Activated naive CD4-positive, alpha-beta T cell treated with anti-CD3 and anti-CD28 coated beads, Interleukin-2, amount 10 ng/mL, durations not matched to agents 7 days and 5 days (primary cell): ENCODE data around the gene USP53.
"Not testable (repeated sequence)": the region's sequence is repeated elsewhere in the genome, so short reads cannot be mapped to it uniquely, and the experiment has no call there.

Experiments
- CTCF ChIA-PET: fragments of 350-600 bp; sonication (Branson Sonifier 250); formaldehyde crosslinking; loops from one replicate; lab custom pipeline; 2021; ENCODE audit warnings: antibody characterized with exemption; lab: Charles Lee
- DNase-seq: peaks from one replicate; pipeline ENCODE4 v3.0.0-alpha.2; 2020
- H3K27ac Mint-ChIP-seq: one replicate; pipeline ENCODE4 v1.8.0; 2021; ENCODE audit warnings: mild to moderate bottlenecking, moderate library complexity, mixed read lengths
- H3K27me3 Mint-ChIP-seq: one replicate; pipeline ENCODE4 v1.8.0; 2021; ENCODE audit warnings: mild to moderate bottlenecking, mixed read lengths
- H3K36me3 Mint-ChIP-seq: one replicate; pipeline ENCODE4 v1.8.0; 2021; ENCODE audit warnings: mixed read lengths
- H3K4me1 Mint-ChIP-seq: one replicate; pipeline ENCODE4 v1.8.0; 2021; ENCODE audit warnings: mixed read lengths
- H3K4me3 Mint-ChIP-seq: one replicate; pipeline ENCODE4 v1.8.0; 2021; ENCODE audit warnings: mild to moderate bottlenecking, moderate library complexity, mixed read lengths
- H3K9me3 Mint-ChIP-seq: one replicate; pipeline ENCODE4 v1.8.0; 2021; ENCODE audit warnings: mixed read lengths

USP53 gene

DNA sequence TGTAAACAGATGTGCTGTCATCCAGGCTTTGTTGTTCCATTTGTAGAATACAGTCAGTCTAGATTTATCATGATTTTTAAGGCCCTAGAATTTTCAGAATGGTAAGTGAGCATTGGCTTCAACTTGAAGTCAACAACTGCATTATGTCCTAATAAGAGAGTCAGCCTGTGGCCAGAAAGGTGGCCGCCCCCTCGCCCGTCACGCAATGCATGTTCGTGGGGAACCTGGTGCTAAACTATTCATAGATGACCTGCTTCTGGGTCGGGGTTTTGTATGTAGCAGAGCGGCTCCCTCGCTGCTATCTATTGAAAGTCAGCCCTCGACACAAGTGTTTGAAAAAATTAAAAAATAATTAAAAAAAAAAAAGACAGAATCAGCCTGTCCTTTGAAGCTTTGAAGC, 24.7 kb downstream of the USP53 start:
- Mint-ChIP-seq H3K4me3 (no peak overlapping the region), H3K9me3 (peaks cover 1% of the 10 kb centered on the region), H3K27me3 (no peaks in the 10 kb centered on the region), H3K4me1 (peaks cover 35% of the 10 kb centered on the region), H3K27ac (no peak overlapping the region), H3K36me3 (peaks cover 20% of the 10 kb centered on the region)
- CTCF ChIA-PET: interaction anchor here (1.2 kb wide), 1 partner anchor 24 kb away, joined by 3 read pairs; no protein-coding TSS in a partner anchor
- no peak for DNase-seq

DNA sequence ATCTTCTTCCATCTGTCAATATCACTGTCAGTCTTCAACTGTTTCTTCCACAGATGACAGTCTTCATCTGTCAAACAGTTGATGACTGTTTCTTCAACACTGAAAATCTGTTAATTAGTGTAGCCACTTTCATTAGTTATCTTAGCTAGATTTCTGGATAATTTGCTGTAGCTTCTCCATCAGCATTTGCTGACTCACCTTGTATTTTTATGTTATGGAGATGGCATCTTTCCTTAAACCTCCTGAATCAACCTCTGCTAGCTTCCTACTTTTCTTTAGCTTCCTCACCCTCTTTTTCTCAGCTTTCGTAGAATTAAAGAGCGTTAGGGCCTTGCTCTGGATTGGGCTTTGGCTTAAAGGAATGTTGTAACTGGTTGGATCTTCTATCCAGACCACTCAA, 25.1 kb downstream of the USP53 start:
- Mint-ChIP-seq H3K36me3 (peaks cover 18% of the 10 kb centered on the region), H3K27ac (peak overlapping the region; percentile 60), H3K9me3 (no peaks in the 10 kb centered on the region), H3K4me1 (peaks cover 35% of the 10 kb centered on the region), H3K27me3 (no peaks in the 10 kb centered on the region), H3K4me3 (no peak overlapping the region)
- CTCF ChIA-PET: interaction anchor here (0.9 to 1.2 kb wide), 3 partner anchors 16 to 25 kb away, joined by 3 to 4 read pairs (median 3); partner anchors contain the start of gene USP53
- DNase-seq: no peak

DNA sequence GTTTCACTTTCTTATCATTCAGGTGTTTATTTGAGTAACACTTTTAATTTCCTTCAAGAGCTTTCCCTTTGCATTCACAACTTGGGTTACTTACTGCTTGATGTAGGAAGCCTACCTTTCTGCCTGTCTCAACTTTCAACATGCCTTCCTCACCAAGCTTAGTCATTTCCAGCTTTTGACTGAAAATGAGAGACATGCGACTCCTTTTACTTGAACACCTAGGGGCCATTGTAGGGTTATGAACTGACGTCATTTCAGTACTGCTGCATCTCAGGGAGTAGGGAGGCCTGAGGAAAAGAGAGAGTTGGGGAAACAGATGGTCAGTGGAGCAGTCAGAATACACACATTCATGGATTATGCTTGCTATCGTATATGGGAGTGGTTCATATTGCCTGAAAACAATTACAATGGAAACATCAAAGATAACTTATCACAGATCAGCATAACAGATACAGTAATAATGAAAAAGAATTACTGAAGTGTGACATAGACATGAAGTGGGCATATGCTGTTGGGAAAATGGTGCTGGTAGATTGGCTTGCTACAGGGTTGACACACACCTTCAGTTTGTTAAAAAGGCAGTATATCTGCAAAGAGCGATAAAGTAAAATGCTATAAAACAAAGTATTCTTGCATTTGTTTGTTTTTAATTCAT, 25.7 kb downstream of the USP53 start:
- peak overlapping the region; percentile 60 for H3K27ac Mint-ChIP-seq
- H3K4me3 Mint-ChIP-seq: no peak overlapping the region
- peaks cover 18% of the 10 kb centered on the region for H3K36me3 Mint-ChIP-seq
- peaks cover 32% of the 10 kb centered on the region for H3K4me1 Mint-ChIP-seq
- CTCF ChIA-PET: interaction anchor here (0.9 to 1.0 kb wide), 2 partner anchors 17 to 26 kb away, joined by 3 to 4 read pairs; partner anchors contain the start of gene USP53
- no peaks in the 10 kb centered on the region for H3K9me3 Mint-ChIP-seq
- no peak for DNase-seq
- no peaks in the 10 kb centered on the region for H3K27me3 Mint-ChIP-seq

DNA sequence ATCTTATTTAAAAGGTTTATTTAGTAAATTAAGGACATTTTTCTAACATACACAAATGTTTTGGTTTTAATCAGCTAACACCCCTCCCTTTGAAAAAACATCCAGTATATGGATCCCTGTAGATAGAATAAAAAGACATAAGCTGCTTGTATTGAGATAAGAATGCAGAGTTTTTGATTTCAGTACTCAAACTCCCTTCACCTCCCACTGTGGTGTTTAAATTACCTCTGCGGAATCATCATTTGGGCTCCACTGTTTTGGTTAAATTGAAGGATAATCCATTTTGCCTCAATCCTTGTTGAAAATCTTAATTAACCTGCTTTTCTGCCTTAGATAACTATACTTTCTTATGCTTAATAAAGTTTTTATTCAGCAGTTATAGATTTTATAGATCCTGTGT, 27.6 kb downstream of the USP53 start:
- H3K36me3 Mint-ChIP-seq: peaks cover 15% of the 10 kb centered on the region
- CTCF ChIA-PET: no interaction called here
- no peaks in the 10 kb centered on the region for H3K9me3 Mint-ChIP-seq

DNA sequence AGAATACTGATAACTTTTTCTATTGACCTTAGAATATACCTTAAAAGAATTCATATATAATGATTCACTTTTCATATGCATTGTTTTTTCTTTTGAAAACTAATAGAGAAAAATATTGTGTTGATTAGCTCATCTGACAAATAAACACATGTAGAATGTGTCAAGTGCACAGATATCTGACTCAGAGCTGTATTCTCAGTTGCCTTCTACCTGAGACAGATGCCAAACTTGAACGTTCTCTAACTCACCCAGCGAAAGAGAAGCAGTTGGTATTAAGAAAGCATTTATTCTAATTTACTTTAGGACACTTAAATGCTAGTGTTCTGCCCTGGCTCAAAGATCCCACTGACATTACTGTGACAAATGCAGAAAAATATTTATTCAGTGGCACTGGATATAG, 28.1 kb downstream of the USP53 start:
- H3K4me1 Mint-ChIP-seq: peaks cover 19% of the 10 kb centered on the region
- H3K27ac Mint-ChIP-seq: no peak overlapping the region
- H3K36me3 Mint-ChIP-seq: peaks cover 14% of the 10 kb centered on the region
- no peaks in the 10 kb centered on the region for H3K9me3 Mint-ChIP-seq
- DNase-seq: no peak
- CTCF ChIA-PET: no interaction called here
- H3K27me3 Mint-ChIP-seq: no peaks in the 10 kb centered on the region
- H3K4me3 Mint-ChIP-seq: no peak overlapping the region

More for the DNA sequence above, 27.6 kb downstream of the USP53 start:
- DNase-seq: no peak
- Mint-ChIP-seq H3K4me3 (no peak overlapping the region), H3K27me3 (no peaks in the 10 kb centered on the region), H3K4me1 (peaks cover 20% of the 10 kb centered on the region), H3K27ac (no peak overlapping the region)

DNA sequence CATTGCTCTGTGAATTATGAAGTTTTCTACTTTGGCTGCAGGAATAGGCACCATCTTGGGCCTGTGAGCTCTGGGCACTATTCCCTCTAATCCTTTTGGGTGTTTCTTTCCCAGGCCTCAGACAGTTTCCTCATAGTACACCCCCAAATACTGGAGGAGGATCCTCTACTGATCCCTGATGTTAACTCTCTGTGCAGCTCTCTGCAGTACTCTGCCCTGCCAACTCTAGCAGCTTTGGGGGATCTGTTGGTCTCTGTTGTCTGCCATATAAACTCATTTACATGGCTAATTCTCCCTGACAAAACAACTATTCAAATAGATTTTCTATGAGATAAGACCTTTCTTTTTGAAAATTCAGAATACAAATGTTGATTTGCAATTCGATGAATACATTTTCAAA, 29.9 kb downstream of the USP53 start:
- H3K4me3 Mint-ChIP-seq: no peak overlapping the region
- H3K9me3 Mint-ChIP-seq: no peaks in the 10 kb centered on the region
- no peak overlapping the region for H3K27ac Mint-ChIP-seq
- no peaks in the 10 kb centered on the region for H3K27me3 Mint-ChIP-seq
- DNase-seq: no peak
- peaks cover 14% of the 10 kb centered on the region for H3K36me3 Mint-ChIP-seq
- peaks cover 10% of the 10 kb centered on the region for H3K4me1 Mint-ChIP-seq
- CTCF ChIA-PET: no interaction called here

DNA sequence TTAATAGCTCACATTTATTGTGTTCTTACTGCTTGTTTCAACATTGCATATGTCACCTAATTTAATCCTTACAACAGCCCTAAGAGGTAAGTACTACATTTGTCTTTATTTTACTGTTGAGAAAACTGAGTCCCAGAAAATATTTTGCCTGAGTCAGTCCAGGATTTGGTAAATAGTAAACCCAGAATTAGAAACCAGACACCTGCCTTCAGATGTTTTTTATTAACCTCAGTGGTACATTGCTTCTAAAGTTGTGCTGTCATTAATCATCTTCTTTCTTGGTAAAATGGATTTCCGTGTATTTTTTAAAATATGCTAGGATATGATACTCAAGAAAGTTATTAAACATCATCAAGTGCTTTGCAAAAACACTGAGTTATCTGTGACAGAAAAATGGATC, 31.4 kb downstream of the USP53 start:
- Mint-ChIP-seq H3K9me3 (no peaks in the 10 kb centered on the region), H3K36me3 (peaks cover 15% of the 10 kb centered on the region), H3K4me3 (no peak overlapping the region), H3K27me3 (no peaks in the 10 kb centered on the region), H3K27ac (no peak overlapping the region), H3K4me1 (no peaks in the 10 kb centered on the region)
- DNase-seq: no peak
- CTCF ChIA-PET: no interaction called here

DNA sequence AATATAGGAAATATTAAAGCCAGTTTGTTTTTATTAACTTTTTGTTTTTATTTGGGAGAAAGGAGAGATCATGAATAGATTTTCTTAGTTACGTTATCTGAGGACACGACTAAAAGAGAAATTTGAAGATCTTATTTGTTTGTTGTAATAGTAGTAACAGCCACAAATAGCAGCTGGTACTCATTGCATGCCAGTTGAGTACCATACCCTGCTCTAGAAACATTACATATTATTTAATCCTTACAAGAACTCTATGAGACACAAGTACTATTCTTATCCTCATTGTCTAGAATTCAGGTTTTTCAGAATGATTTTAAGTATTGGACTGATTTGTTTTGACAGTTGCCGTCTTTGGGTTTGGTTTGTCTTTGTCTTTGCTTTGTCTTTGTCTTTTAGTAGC, 31.8 kb downstream of the USP53 start:
- Mint-ChIP-seq H3K27ac (no peak overlapping the region), H3K36me3 (peaks cover 14% of the 10 kb centered on the region), H3K27me3 (no peaks in the 10 kb centered on the region), H3K4me3 (no peak overlapping the region), H3K9me3 (no peaks in the 10 kb centered on the region), H3K4me1 (no peaks in the 10 kb centered on the region)
- DNase-seq: no peak
- CTCF ChIA-PET: no interaction called here

DNA sequence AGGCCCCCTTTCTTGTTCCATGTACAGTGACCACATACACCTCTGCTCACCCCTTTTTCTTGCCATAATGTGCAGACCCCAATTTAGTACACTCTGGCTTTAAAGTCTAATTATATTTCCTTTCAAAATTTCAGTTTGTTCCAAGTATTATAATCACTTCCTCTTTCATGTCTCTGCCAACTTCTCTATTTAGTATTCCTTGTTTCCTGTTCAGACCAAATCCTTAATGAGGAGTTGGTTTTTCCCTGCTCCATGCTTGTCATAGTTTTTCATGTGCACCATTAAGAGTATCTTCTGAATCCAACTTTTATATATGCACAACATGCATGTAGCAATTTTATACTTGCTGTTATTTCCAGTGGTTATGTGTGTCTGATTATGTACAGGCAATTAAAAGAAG, 32.3 kb downstream of the USP53 start:
- H3K27ac Mint-ChIP-seq: no peak overlapping the region
- CTCF ChIA-PET: interaction anchor here (1.0 kb wide), 1 partner anchor 11 kb away, joined by 3 read pairs; no protein-coding TSS in a partner anchor
- no peak overlapping the region for H3K4me3 Mint-ChIP-seq
- H3K4me1 Mint-ChIP-seq: no peaks in the 10 kb centered on the region
- H3K27me3 Mint-ChIP-seq: no peaks in the 10 kb centered on the region
- no peak for DNase-seq
- H3K36me3 Mint-ChIP-seq: peaks cover 14% of the 10 kb centered on the region
- H3K9me3 Mint-ChIP-seq: no peaks in the 10 kb centered on the region

DNA sequence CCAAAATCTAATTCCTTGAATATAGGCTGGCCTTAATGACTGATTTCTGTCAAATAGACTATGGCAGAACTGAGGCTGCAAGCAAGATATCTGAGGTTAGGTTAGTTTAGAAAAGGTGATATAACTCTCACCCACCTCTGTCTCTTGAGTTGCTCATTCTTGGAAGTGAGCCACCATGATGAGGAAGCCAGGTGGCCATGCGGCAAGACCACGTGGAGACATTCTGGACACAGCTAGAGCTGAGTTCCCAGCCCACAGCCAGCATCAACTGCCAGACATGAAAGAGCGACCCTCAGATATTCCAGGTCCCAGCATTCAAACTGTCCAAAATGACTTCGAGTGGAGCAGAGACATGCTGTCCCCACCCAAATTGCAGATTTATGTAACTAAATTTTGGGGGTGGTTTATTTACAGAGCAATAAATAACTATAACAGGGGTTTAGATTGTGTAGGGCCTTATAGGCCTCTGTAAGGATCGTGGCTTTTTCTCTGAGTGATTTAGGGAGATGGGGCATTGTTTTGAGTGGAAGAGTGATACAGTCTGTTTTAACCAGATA, 33.7 kb downstream of the USP53 start:
- Mint-ChIP-seq H3K27ac (no peak overlapping the region), H3K36me3 (peaks cover 14% of the 10 kb centered on the region), H3K27me3 (no peaks in the 10 kb centered on the region), H3K9me3 (no peaks in the 10 kb centered on the region), H3K4me3 (no peak overlapping the region), H3K4me1 (no peaks in the 10 kb centered on the region)
- DNase-seq: no peak
- CTCF ChIA-PET: interaction anchor here (0.9 kb wide), 1 partner anchor 19 kb away, joined by 3 read pairs; no protein-coding TSS in a partner anchor

DNA sequence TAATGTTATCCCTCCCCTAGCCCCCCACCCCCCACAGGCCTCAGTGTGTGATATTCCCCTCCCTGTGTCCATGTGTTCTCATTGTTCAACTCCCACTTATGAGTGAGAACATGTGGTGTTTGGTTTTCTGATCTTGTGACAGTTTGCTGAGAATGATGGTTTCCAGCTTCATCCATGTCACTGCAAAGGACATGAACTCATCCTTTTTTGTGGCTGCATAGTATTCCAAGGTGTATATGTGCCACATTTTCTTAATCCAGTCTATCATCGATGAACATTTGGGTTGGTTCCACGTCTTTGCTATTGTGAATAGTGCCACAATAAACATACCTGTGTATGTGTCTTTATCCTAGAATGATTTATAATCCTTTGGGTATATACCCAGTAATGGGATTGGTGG, 38.5 kb downstream of the USP53 start:
- H3K27ac Mint-ChIP-seq, H3K4me1 Mint-ChIP-seq, DNase-seq, CTCF ChIA-PET, H3K9me3 Mint-ChIP-seq, H3K4me3 Mint-ChIP-seq, H3K27me3 Mint-ChIP-seq: not testable (repeated sequence)
- H3K36me3 Mint-ChIP-seq: peaks cover 39% of the 10 kb centered on the region

DNA sequence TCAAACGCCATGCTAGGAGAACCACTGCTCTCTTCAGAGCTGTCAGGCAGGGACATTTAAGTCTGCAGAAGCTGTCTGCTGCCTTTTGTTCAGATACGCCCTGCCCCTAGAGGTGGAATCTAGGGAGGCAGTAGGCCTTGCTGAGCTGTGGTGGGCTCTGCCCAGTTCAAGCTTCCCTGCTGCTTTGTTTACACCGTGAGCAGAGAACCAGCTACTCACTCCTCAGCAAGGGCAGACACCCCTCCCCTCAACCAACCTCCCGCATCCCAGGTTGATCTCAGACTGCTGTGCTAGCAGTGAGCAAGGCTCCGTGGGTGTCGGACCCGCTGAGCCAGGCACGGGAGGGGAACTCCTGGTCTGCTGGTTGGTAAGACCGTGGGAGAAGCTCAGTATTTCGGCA, 42.7 kb downstream of the USP53 start:
- CTCF ChIA-PET: interaction anchor here (1.3 kb wide), 1 partner anchor 10 kb away, joined by 3 read pairs; no protein-coding TSS in a partner anchor
- H3K4me3 Mint-ChIP-seq, H3K9me3 Mint-ChIP-seq, H3K27ac Mint-ChIP-seq, H3K4me1 Mint-ChIP-seq, H3K27me3 Mint-ChIP-seq, DNase-seq: not testable (repeated sequence)
- peaks cover 43% of the 10 kb centered on the region for H3K36me3 Mint-ChIP-seq

DNA sequence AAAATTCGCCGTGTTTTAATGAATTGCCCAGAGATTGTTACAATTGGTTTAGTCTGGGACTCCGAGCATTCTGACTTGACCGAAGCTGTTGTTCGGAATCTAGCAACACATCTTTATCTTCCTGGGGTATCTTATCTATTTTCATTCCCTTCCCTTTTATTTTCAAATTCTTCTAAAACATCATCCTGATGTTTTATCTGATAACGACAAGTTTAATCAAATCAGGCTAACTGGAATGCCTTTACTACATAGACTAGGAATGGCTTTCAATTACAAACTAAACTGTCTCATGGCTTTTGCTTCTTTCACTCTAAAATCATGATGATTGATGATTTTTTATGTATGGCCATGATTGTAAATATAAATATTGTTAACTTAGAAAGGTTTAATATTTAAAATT, 48.0 kb downstream of the USP53 start:
- Mint-ChIP-seq H3K4me3 (no peak overlapping the region), H3K36me3 (peaks cover 20% of the 10 kb centered on the region), H3K27ac (no peak overlapping the region), H3K9me3 (no peaks in the 10 kb centered on the region), H3K27me3 (no peaks in the 10 kb centered on the region), H3K4me1 (no peaks in the 10 kb centered on the region)
- DNase-seq: no peak
- CTCF ChIA-PET: no interaction called here

DNA sequence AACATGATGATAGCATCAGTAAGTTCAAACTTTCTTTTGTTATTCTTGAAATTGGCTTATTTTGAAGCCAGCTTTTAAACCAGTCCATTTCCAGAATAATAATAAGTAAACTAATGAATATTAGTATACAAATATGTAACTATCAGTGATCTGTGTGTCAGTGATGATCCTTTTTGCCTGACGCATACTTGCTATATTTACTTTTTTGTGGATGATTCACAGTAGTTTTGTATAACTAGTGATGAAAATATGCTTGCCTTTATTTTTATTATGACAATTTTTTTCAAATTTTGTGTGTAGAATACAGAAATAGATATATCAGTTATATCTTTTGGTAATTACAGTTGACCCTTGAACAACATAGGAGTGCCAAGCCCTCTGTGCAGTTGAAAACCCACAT, 49.5 kb downstream of the USP53 start:
- no peaks in the 10 kb centered on the region for H3K27me3 Mint-ChIP-seq
- H3K4me1 Mint-ChIP-seq: peaks cover 3% of the 10 kb centered on the region
- no peak overlapping the region for H3K4me3 Mint-ChIP-seq
- peaks cover 2% of the 10 kb centered on the region for H3K9me3 Mint-ChIP-seq
- CTCF ChIA-PET: no interaction called here
- H3K36me3 Mint-ChIP-seq: peaks cover 27% of the 10 kb centered on the region
- H3K27ac Mint-ChIP-seq: no peak overlapping the region
- DNase-seq: no peak

DNA sequence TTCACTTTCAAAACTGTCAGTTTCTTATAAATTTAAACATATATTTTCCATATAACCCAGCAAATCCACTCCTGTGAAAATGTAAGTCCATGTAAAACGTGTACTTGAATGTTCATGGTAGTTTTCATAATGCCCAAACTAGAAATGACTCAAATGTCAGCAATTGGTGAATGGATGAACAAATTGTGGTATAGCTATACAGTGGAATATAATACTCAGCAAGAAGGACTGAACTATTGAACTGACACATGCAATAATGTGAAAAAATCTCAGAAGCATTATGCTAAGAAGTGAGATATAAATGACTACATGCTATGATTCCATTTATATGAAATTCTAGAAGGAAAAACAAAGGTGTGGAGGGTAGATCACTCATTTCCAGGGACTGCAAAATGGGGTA, 52.2 kb downstream of the USP53 start:
- DNase-seq: no peak
- no peak overlapping the region for H3K4me3 Mint-ChIP-seq
- peaks cover 3% of the 10 kb centered on the region for H3K4me1 Mint-ChIP-seq
- no peaks in the 10 kb centered on the region for H3K27me3 Mint-ChIP-seq
- H3K9me3 Mint-ChIP-seq: peaks cover 2% of the 10 kb centered on the region
- CTCF ChIA-PET: interaction anchor here (1.4 kb wide), 1 partner anchor 19 kb away, joined by 3 read pairs; no protein-coding TSS in a partner anchor
- peaks cover 22% of the 10 kb centered on the region for H3K36me3 Mint-ChIP-seq
- H3K27ac Mint-ChIP-seq: no peak overlapping the region
